Measurements from ENCODE around the gene ANKFY1.
"Not testable (repeated sequence)": the region's sequence is repeated elsewhere in the genome, so short reads cannot be mapped to it uniquely, and the experiment has no call there.

Gene ANKFY1

GRCh38 chr17:4215882-4216570 lies 47.8 kb downstream of the ANKFY1 start:
- no peak for FAIRE-seq

GRCh38 chr17:4214157-4214556 lies 49.6 kb downstream of the ANKFY1 start:
- FAIRE-seq (no peak), DNase-seq (ENCODE audit: low spot score) (no peak)

More at GRCh38 chr17:4215882-4216570, 47.8 kb downstream of the ANKFY1 start:
- DNase-seq (ENCODE audit: low spot score): no peak

GRCh38 chr17:4209611-4210010 lies 54.2 kb downstream of the ANKFY1 start:
- FAIRE-seq (no peak), DNase-seq (ENCODE audit: low spot score) (no peak)

- FAIRE-seq (no peak), DNase-seq (ENCODE audit: low spot score) (no peak)
Observed at GRCh38 chr17:4208238-4208637, 55.5 kb downstream of the ANKFY1 start.

- DNase-seq (ENCODE audit: low spot score): peak; percentile 8
- peak; percentile 83 for FAIRE-seq
Observed at GRCh38 chr17:4206962-4207361, 56.8 kb downstream of the ANKFY1 start.

- DNase-seq (ENCODE audit: low spot score): no peak
- FAIRE-seq: no peak
Observed at GRCh38 chr17:4205917-4206316, 57.9 kb downstream of the ANKFY1 start.

GRCh38 chr17:4204710-4205173 lies 59.0 kb downstream of the ANKFY1 start:
- no peak for DNase-seq (ENCODE audit: low spot score)
- no peak for FAIRE-seq

- no peak for FAIRE-seq
- no peak for DNase-seq (ENCODE audit: low spot score)
Observed at GRCh38 chr17:4204190-4204589, 59.6 kb downstream of the ANKFY1 start.

GRCh38 chr17:4201226-4201625 lies 62.6 kb downstream of the ANKFY1 start:
- no peak for FAIRE-seq
- no peak for DNase-seq (ENCODE audit: low spot score)

GRCh38 chr17:4199818-4200402 lies 63.9 kb downstream of the ANKFY1 start:
- FAIRE-seq: peak; percentile 51
- DNase-seq (ENCODE audit: low spot score): peak; percentile 11

- no peak for FAIRE-seq
- no peak for DNase-seq (ENCODE audit: low spot score)
Observed at GRCh38 chr17:4198995-4199394, 64.8 kb downstream of the ANKFY1 start.

GRCh38 chr17:4195306-4195705 lies 68.5 kb downstream of the ANKFY1 start:
- DNase-seq (ENCODE audit: low spot score) (no peak), FAIRE-seq (no peak)

- FAIRE-seq: no peak
- no peak for DNase-seq (ENCODE audit: low spot score)
Observed at GRCh38 chr17:4194796-4195195, 69.0 kb downstream of the ANKFY1 start.

GRCh38 chr17:4190791-4191190 lies 73.0 kb downstream of the ANKFY1 start:
- DNase-seq (ENCODE audit: low spot score); FAIRE-seq: not testable (repeated sequence)

GRCh38 chr17:4189280-4189679 lies 74.5 kb downstream of the ANKFY1 start:
- FAIRE-seq (no peak), DNase-seq (ENCODE audit: low spot score) (no peak)

GRCh38 chr17:4188076-4188475 lies 75.7 kb downstream of the ANKFY1 start:
- DNase-seq (ENCODE audit: low spot score): no peak
- no peak for FAIRE-seq

- DNase-seq (ENCODE audit: low spot score): no peak
- FAIRE-seq: no peak
Observed at GRCh38 chr17:4187076-4187475, 76.7 kb downstream of the ANKFY1 start.

- FAIRE-seq: no peak
- no peak for DNase-seq (ENCODE audit: low spot score)
Observed at GRCh38 chr17:4186357-4186881, 77.4 kb downstream of the ANKFY1 start.

- no peak for DNase-seq (ENCODE audit: low spot score)
- no peak for FAIRE-seq
Observed at GRCh38 chr17:4185656-4186055, 78.1 kb downstream of the ANKFY1 start.

GRCh38 chr17:4184811-4185210 lies 79.0 kb downstream of the ANKFY1 start:
- FAIRE-seq: no peak
- DNase-seq (ENCODE audit: low spot score): no peak

GRCh38 chr17:4182043-4182442 lies 81.7 kb downstream of the ANKFY1 start:
- FAIRE-seq (no peak), DNase-seq (ENCODE audit: low spot score) (no peak)

GRCh38 chr17:4180791-4181190 lies 83.0 kb downstream of the ANKFY1 start:
- no peak for FAIRE-seq

GRCh38 chr17:4179071-4179470 lies 84.7 kb downstream of the ANKFY1 start:
- no peak for DNase-seq (ENCODE audit: low spot score)
- no peak for FAIRE-seq

More at GRCh38 chr17:4180791-4181190, 83.0 kb downstream of the ANKFY1 start:
- DNase-seq (ENCODE audit: low spot score): no peak

Measured in RCC 7860 (cell line).